ENCODE measurements around the gene PDE2A. TPM values are rescaled to one million over a fixed set of nuclear protein-coding genes. Genes with fewer than 3 reads are reported as not detected.

PDE2A gene
- polyA plus RNA-seq, 1 donor (not counting 4 experiments of a cell fraction or from before 2014, with no cell fraction given) = 0.38 TPM

- Histone ChIP-seq H3K36me3 (ENCODE audit: control insufficient read depth in 2 of 2, extremely low read depth in 1 of 2, insufficient read depth in 2 of 2, low read length in 2 of 2) (peaks cover 14 to 29% of the 10 kb centered on the region in 2 experiments), H3K27me3 (ENCODE audit: control insufficient read depth, extremely low read depth, insufficient read depth, low read length) (no peaks in the 10 kb centered on the region), H3K9me1 (ENCODE audit: control insufficient read depth, extremely low read depth, insufficient read depth, low read length) (peaks cover 7% of the 10 kb centered on the region), H4K20me1 (ENCODE audit: control insufficient read depth, extremely low read depth, insufficient read depth, low read length) (peaks cover 11% of the 10 kb centered on the region), H3K4me2 (ENCODE audit: control insufficient read depth, extremely low read depth, insufficient read depth, low read depth, low read length) (peak overlapping the region; percentile 30), H3K27ac (ENCODE audit: control insufficient read depth, insufficient read depth, low read length) (no peak overlapping the region), H3K9ac (ENCODE audit: control insufficient read depth, extremely low read depth, insufficient read depth, low read length) (no peak overlapping the region), H3K4me3 (ENCODE audit: control insufficient read depth in 2 of 3, extremely low read depth in 1 of 3, insufficient read depth in 2 of 3, low read depth in 1 of 3, low read length in 3 of 3) (no peak overlapping the region), H3K79me2 (ENCODE audit: control insufficient read depth, insufficient read depth, low read length) (peaks cover 80% of the 10 kb centered on the region), H3K4me1 (ENCODE audit: control insufficient read depth, extremely low read depth, insufficient read depth, low read length) (peaks cover 57% of the 10 kb centered on the region), H3K9me3 (ENCODE audit: control insufficient read depth, low read depth, low read length) (no peaks in the 10 kb centered on the region), H2AFZ (ENCODE audit: control insufficient read depth, low read length) (no peak overlapping the region)
- TF ChIP-seq EZH2 (IDR thresholded peaks at IDR 0.05; ENCODE audit: low read length) (no peak), CTCF (optimal IDR thresholded peaks at IDR 0.05 in 1 of 3, IDR thresholded peaks at IDR 0.05 in 1 of 3, conservative IDR thresholded peaks at IDR 0.05 in 1 of 3; ENCODE audit: extremely low read depth in 1 of 3, insufficient read depth in 2 of 3, low read length in 3 of 3) (no peak)
- DNase-seq (ENCODE audit: low read depth, low spot score) = no peak
- dilution Hi-C loops (cut with MboI; ENCODE audit: extremely low pct_ligation_motif_present, low sequenced_read_pairs) = no loop called here
- FAIRE-seq = no peak
Measured at GRCh38 chr11:72719144-72719543, 44.9 kb upstream of the PDE2A start.

- TF ChIP-seq EZH2 (IDR thresholded peaks at IDR 0.05; ENCODE audit: low read length) = no peak
- no peak for TF ChIP-seq CTCF (optimal IDR thresholded peaks at IDR 0.05 in 1 of 3, IDR thresholded peaks at IDR 0.05 in 1 of 3, conservative IDR thresholded peaks at IDR 0.05 in 1 of 3; ENCODE audit: extremely low read depth in 1 of 3, insufficient read depth in 2 of 3, low read length in 3 of 3)
- H3K27ac ChIP-seq (ENCODE audit: control insufficient read depth, insufficient read depth, low read length) = no peak overlapping the region
- H3K4me2 ChIP-seq (ENCODE audit: control insufficient read depth, extremely low read depth, insufficient read depth, low read depth, low read length) = no peak overlapping the region
- H3K4me3 ChIP-seq (ENCODE audit: control insufficient read depth in 2 of 3, extremely low read depth in 1 of 3, insufficient read depth in 2 of 3, low read depth in 1 of 3, low read length in 3 of 3) = no peak overlapping the region
- peaks cover 11% of the 10 kb centered on the region for H4K20me1 ChIP-seq (ENCODE audit: control insufficient read depth, extremely low read depth, insufficient read depth, low read length)
- dilution Hi-C loops (cut with MboI; ENCODE audit: extremely low pct_ligation_motif_present, low sequenced_read_pairs) = no loop called here
- H3K9me3 ChIP-seq (ENCODE audit: control insufficient read depth, low read depth, low read length) = no peaks in the 10 kb centered on the region
- DNase-seq (ENCODE audit: low read depth, low spot score) (no peak), FAIRE-seq (no peak)
- H2AFZ ChIP-seq (ENCODE audit: control insufficient read depth, low read length) = no peak overlapping the region
- H3K9me1 ChIP-seq (ENCODE audit: control insufficient read depth, extremely low read depth, insufficient read depth, low read length) = peaks cover 7% of the 10 kb centered on the region
- H3K4me1 ChIP-seq (ENCODE audit: control insufficient read depth, extremely low read depth, insufficient read depth, low read length) = peaks cover 46% of the 10 kb centered on the region
- no peaks in the 10 kb centered on the region for H3K27me3 ChIP-seq (ENCODE audit: control insufficient read depth, extremely low read depth, insufficient read depth, low read length)
- H3K36me3 ChIP-seq (ENCODE audit: control insufficient read depth in 2 of 2, extremely low read depth in 1 of 2, insufficient read depth in 2 of 2, low read length in 2 of 2) = peaks cover 14 to 29% of the 10 kb centered on the region in 2 experiments
- peaks cover 71% of the 10 kb centered on the region for H3K79me2 ChIP-seq (ENCODE audit: control insufficient read depth, insufficient read depth, low read length)
- no peak overlapping the region for H3K9ac ChIP-seq (ENCODE audit: control insufficient read depth, extremely low read depth, insufficient read depth, low read length)
Measured at GRCh38 chr11:72718101-72718501, 43.9 kb upstream of the PDE2A start.
